Osteoblast (primary cell): ENCODE measurements around the gene TNFAIP3. TPM values are rescaled to one million over a fixed set of nuclear protein-coding genes. Genes with fewer than 3 reads are reported as not detected.

Experiments
- DNase-seq: peaks from one replicate; pipeline ENCODE4 v3.0.0; 2011; ENCODE audit warnings: low spot score, mixed read lengths; ENCODE audit not compliant: insufficient read length; ENCODE audit errors: missing footprints
- H2AFZ ChIP-seq: 2 replicates; pipeline ENCODE4 v1.6.0; 2011; ENCODE audit warnings: mild to moderate bottlenecking, low read length
- H3K27ac ChIP-seq: 2 replicates; pipeline ENCODE4 v1.5.1; 2011; ENCODE audit warnings: mild to moderate bottlenecking, low read depth, low read length, moderate library complexity
- H3K27me3 ChIP-seq: 2 replicates; pipeline ENCODE4 v1.6.0; 2012; ENCODE audit warnings: mild to moderate bottlenecking, control low read depth, inconsistent platforms, low read length, moderate library complexity; ENCODE audit not compliant: insufficient read depth
- H3K36me3 ChIP-seq: 2 replicates; pipeline ENCODE4 v1.5.1; 2011; ENCODE audit warnings: mild to moderate bottlenecking, low read length, control low read depth, moderate library complexity; ENCODE audit not compliant: insufficient read depth
- H3K4me1 ChIP-seq: 2 replicates; pipeline ENCODE4 v1.5.1; 2011; ENCODE audit warnings: mild to moderate bottlenecking, low read length, control low read depth, moderate library complexity; ENCODE audit not compliant: insufficient read depth
- H3K4me2 ChIP-seq: 2 replicates; pipeline ENCODE4 v1.6.0; 2011; ENCODE audit warnings: mild to moderate bottlenecking, low read length; ENCODE audit not compliant: insufficient read depth
- H3K4me3 ChIP-seq: fragments of 200-600 bp; sonication (generic); 3 replicates; pipeline ENCODE4 v1.5.1; 2012; ENCODE audit warnings: mild to moderate bottlenecking, low read length, inconsistent platforms; ENCODE audit not compliant: insufficient read depth
- H3K79me2 ChIP-seq: 2 replicates; pipeline ENCODE4 v1.6.0; 2012; ENCODE audit warnings: mild to moderate bottlenecking, low read length, control low read depth, inconsistent platforms; ENCODE audit not compliant: insufficient read depth
- H3K9me3 ChIP-seq: 2 replicates; pipeline ENCODE4 v1.5.1; 2011; ENCODE audit warnings: low read depth, low read length, control low read depth
- H4K20me1 ChIP-seq: 2 replicates; pipeline ENCODE4 v1.6.0; 2012; ENCODE audit warnings: mild to moderate bottlenecking, low read length, control low read depth; ENCODE audit not compliant: insufficient read depth
- CTCF ChIP-seq: IDR thresholded peaks from 2 replicates; pipeline ENCODE4 v1.5.1; 2011; ENCODE audit warnings: mild to moderate bottlenecking, low read depth, low read length, moderate library complexity; ENCODE audit errors: extremely low read depth
- total RNA-seq: library from RNA; depleted of rRNA; stranded (reverse); fragments of >200 nt; gene quantifications from 2 replicates; pipeline ENCODE4 v1.2.3, GENCODE V29; 2012

TNFAIP3 gene
- total RNA-seq, 1 donor = 10.5 TPM

GRCh38 chr6:137848672-137849071 lies 18.4 kb upstream of the TNFAIP3 start:
- Histone ChIP-seq H3K4me1 (peaks cover 38% of the 10 kb centered on the region), H3K4me2 (peak overlapping the region; percentile 80), H2AFZ (no peak overlapping the region), H3K27me3 (no peaks in the 10 kb centered on the region), H3K36me3 (no peaks in the 10 kb centered on the region), H3K9me3 (no peaks in the 10 kb centered on the region), H3K4me3 (peak overlapping the region; percentile 3), H3K79me2 (no peaks in the 10 kb centered on the region), H4K20me1 (no peaks in the 10 kb centered on the region), H3K27ac (peak overlapping the region; percentile 97)
- no peak for TF ChIP-seq CTCF
- peak; percentile 84 for DNase-seq

- H4K20me1 ChIP-seq = no peaks in the 10 kb centered on the region
- no peak for DNase-seq
- peak overlapping the region; percentile 80 for H3K4me2 ChIP-seq
- TF ChIP-seq CTCF = no peak
- no peaks in the 10 kb centered on the region for H3K27me3 ChIP-seq
- no peaks in the 10 kb centered on the region for H3K9me3 ChIP-seq
- peak overlapping the region; percentile 46 for H3K4me3 ChIP-seq
- H2AFZ ChIP-seq = peak overlapping the region; percentile 23
- peak overlapping the region; percentile 97 for H3K27ac ChIP-seq
- H3K79me2 ChIP-seq = no peaks in the 10 kb centered on the region
- peaks cover 42% of the 10 kb centered on the region for H3K4me1 ChIP-seq
- H3K36me3 ChIP-seq = no peaks in the 10 kb centered on the region
Observed at GRCh38 chr6:137849181-137849980, 17.7 kb upstream of the TNFAIP3 start.

- Histone ChIP-seq H4K20me1 (no peaks in the 10 kb centered on the region), H3K27ac (peak overlapping the region; percentile 97), H3K9me3 (no peaks in the 10 kb centered on the region), H2AFZ (no peak overlapping the region), H3K79me2 (no peaks in the 10 kb centered on the region), H3K4me3 (no peak overlapping the region), H3K4me1 (peaks cover 42% of the 10 kb centered on the region), H3K27me3 (no peaks in the 10 kb centered on the region), H3K4me2 (peak overlapping the region; percentile 80), H3K36me3 (no peaks in the 10 kb centered on the region)
- no peak for DNase-seq
- TF ChIP-seq CTCF = no peak
Observed at GRCh38 chr6:137849981-137850714, 16.9 kb upstream of the TNFAIP3 start.
